HepG2 (cell line): ENCODE results near the gene ESYT2. TPM values are rescaled to one million over a fixed set of nuclear protein-coding genes. Genes with fewer than 3 reads are reported as not detected.

Source experiments
- CREB1 ChIP-seq, 2 experiments: fragments of 450-650 bp in 1 of 2; IDR thresholded peaks; 2 replicates each; pipeline ENCODE4 v1.6.1; 2016 to 2017; ENCODE audit warnings: control low read depth in 1 of 2, mild to moderate bottlenecking in 1 of 2, missing compliant biosample characterization in 1 of 2, missing genetic modification characterization in 1 of 2
- HDAC1 ChIP-seq: sonication (generic); formaldehyde crosslinking; IDR thresholded peaks from 2 replicates; pipeline ENCODE4 v1.5.1; 2020; ENCODE audit warnings: mild to moderate bottlenecking, missing genetic modification reagents
- NCOA1 ChIP-seq: sonication (generic); formaldehyde crosslinking; IDR thresholded peaks from 2 replicates; pipeline ENCODE4 v1.9.0; 2021; ENCODE audit warnings: missing genetic modification reagents
- NFKB2 ChIP-seq: sonication (generic); formaldehyde crosslinking; IDR thresholded peaks from 2 replicates; pipeline ENCODE4 v1.4.0; 2020; ENCODE audit warnings: missing genetic modification reagents, borderline replicate concordance
- ZNF136 ChIP-seq: sonication (generic); formaldehyde crosslinking; IDR thresholded peaks from 2 replicates; pipeline ENCODE4 v1.8.1; 2022; ENCODE audit warnings: low read depth, mild to moderate bottlenecking, moderate library complexity, missing genetic modification reagents
- ZNF350 ChIP-seq: sonication (generic); formaldehyde crosslinking; IDR thresholded peaks from 2 replicates; pipeline ENCODE4 v1.4.0; 2020; ENCODE audit warnings: mild to moderate bottlenecking, low read depth, missing genetic modification reagents, borderline replicate concordance
- ZNF407 ChIP-seq: sonication (generic); formaldehyde crosslinking; IDR thresholded peaks from one replicate; pipeline ENCODE4 v1.5.1; 2020; ENCODE audit warnings: mild to moderate bottlenecking, missing genetic modification reagents; ENCODE audit errors: not compliant biosample characterization
- ZNF609 ChIP-seq: sonication (generic); formaldehyde crosslinking; IDR thresholded peaks from 2 replicates; pipeline ENCODE4 v1.4.0; 2020; ENCODE audit warnings: mild to moderate bottlenecking, missing genetic modification reagents, borderline replicate concordance
- polyA plus RNA-seq, 8 experiments: library from polyadenylated mRNA; depleted of rRNA in 3 of 8; stranded (reverse) in 7 of 8; unstranded in 1 of 8; fragments of >200 nt; fragmentation: Illumina TruSeq in 4 of 8; extraction: Trizol in 4 of 8; gene quantifications; 2 replicates each; pipeline versions ENCODE4 v1.2.1 to v1.2.3, GENCODE V29; 2011 to 2016; ENCODE audit warnings: low read depth in 4 of 8, missing spikeins in 1 of 8, mixed read lengths in 1 of 8; ENCODE audit not compliant: insufficient read depth in 1 of 8
- total RNA-seq, 5 experiments: library from RNA; depleted of rRNA; stranded (reverse); fragments of >200 nt; fragmentation: Illumina TruSeq; extraction: Trizol; gene quantifications; 2 replicates each; pipeline ENCODE4 v1.2.3, GENCODE V29; 2016; ENCODE audit warnings: low read depth in 1 of 5
- TF ChIP-seq, protein P1 (sequence below): sonication (generic); formaldehyde crosslinking; IDR thresholded peaks from 2 replicates; pipeline ENCODE4 v1.4.0; 2020; ENCODE audit warnings: mild to moderate bottlenecking, missing genetic modification reagents

Gene ESYT2
- total and polyA plus RNA-seq, 2 of the 13 experiments (the other 11 are each of a cell fraction or from before 2014, with no cell fraction given), result 28.5 to 37.3 TPM

GRCh38 chr7:158818325-158819213, 10.7 kb downstream of the ESYT2 start (continued):
- TF ChIP-seq NCOA1 (0 out of 2 replicates have a peak, but pooled peaks have one; percentile 66), ZNF350 (CRISPR knock-in tag) (peak; percentile 94), ZNF609 (CRISPR knock-in tag) (peak; percentile 55; the same call in 1 of the 2 replicates), CREB1 (IDR thresholded peaks at IDR 0.05) (peak; percentile 12; the same call in 1 of the 2 replicates), CREB1 (CRISPR knock-in tag; IDR thresholded peaks at IDR 0.05) (peak; percentile 47; the same call in 1 of the 2 replicates), HDAC1 (peak; percentile 91), ZNF136 (0 out of 2 replicates have a peak, but pooled peaks have one; percentile 50), ZNF407 (peak; percentile 50), NFKB2 (CRISPR knock-in tag) (peak; percentile 88; the same call in 1 of the 2 replicates)
- TF ChIP-seq, protein P1, sequence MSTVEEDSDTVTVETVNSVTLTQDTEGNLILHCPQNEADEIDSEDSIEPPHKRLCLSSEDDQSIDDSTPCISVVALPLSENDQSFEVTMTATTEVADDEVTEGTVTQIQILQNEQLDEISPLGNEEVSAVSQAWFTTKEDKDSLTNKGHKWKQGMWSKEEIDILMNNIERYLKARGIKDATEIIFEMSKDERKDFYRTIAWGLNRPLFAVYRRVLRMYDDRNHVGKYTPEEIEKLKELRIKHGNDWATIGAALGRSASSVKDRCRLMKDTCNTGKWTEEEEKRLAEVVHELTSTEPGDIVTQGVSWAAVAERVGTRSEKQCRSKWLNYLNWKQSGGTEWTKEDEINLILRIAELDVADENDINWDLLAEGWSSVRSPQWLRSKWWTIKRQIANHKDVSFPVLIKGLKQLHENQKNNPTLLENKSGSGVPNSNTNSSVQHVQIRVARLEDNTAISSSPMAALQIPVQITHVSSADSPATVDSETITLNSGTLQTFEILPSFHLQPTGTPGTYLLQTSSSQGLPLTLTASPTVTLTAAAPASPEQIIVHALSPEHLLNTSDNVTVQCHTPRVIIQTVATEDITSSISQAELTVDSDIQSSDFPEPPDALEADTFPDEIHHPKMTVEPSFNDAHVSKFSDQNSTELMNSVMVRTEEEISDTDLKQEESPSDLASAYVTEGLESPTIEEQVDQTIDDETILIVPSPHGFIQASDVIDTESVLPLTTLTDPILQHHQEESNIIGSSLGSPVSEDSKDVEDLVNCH (CRISPR knock-in tag), result no peak
